GM12875 (cell line): ENCODE results near the gene TREM2.
"Not testable (repeated sequence)": the region's sequence is repeated elsewhere in the genome, so short reads cannot be mapped to it uniquely, and the experiment has no call there.

Experiments
- H3K4me3 ChIP-seq: one replicate; pipeline ENCODE4 v1.5.1; 2011; ENCODE audit warnings: low read depth, low read length, control low read depth
- TF ChIP-seq, protein P1 (sequence below): IDR thresholded peaks from 2 replicates; pipeline ENCODE4 v1.5.1; 2011; ENCODE audit warnings: low read depth, mild to moderate bottlenecking, control low read depth, inconsistent platforms, low read length, moderate library complexity, borderline replicate concordance; ENCODE audit not compliant: insufficient read depth

The TREM2 gene

DNA sequence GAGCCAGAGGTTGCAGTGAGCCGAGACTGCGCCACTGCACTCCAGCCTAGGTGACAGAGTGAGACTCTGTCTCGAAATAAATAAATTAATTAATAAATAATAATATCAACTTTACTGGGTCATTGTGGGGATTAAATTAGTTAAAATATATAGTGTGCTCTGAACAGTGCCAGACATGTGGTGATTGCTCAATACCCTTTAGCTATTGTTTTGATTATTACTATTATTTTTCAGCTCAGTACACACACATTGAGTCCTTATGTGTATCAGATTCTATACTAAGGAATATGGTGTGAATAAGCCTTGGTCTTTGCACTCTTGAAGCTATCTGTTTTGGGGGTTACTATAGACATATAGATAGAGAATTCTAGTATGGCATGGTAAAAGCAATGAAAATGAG lies 37.6 kb downstream of the TREM2 start:
- TF ChIP-seq, protein P1, sequence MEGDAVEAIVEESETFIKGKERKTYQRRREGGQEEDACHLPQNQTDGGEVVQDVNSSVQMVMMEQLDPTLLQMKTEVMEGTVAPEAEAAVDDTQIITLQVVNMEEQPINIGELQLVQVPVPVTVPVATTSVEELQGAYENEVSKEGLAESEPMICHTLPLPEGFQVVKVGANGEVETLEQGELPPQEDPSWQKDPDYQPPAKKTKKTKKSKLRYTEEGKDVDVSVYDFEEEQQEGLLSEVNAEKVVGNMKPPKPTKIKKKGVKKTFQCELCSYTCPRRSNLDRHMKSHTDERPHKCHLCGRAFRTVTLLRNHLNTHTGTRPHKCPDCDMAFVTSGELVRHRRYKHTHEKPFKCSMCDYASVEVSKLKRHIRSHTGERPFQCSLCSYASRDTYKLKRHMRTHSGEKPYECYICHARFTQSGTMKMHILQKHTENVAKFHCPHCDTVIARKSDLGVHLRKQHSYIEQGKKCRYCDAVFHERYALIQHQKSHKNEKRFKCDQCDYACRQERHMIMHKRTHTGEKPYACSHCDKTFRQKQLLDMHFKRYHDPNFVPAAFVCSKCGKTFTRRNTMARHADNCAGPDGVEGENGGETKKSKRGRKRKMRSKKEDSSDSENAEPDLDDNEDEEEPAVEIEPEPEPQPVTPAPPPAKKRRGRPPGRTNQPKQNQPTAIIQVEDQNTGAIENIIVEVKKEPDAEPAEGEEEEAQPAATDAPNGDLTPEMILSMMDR: no peak
- no peak overlapping the region for H3K4me3 ChIP-seq

GRCh38 chr6:41122918-41123317 lies 40.0 kb downstream of the TREM2 start:
- TF ChIP-seq, protein P1: no peak
- no peak overlapping the region for H3K4me3 ChIP-seq

DNA sequence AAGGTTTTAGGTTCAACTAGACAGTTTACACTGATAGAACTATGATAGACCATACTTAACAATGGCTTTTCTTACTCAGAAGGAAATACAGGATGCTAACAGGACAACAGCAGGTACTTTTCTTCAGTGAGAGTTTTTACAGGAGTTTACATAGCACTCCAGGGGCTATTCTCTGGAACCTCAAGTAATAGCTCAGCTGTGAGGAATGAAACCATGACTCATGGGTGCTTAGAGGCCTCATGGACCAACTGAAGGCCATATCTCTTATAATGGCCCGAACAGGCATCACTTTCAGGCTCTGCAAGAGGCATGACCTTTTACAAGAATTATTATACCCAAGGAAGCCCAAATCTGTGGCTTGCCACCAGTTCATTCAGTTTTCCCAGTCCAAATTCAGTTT lies 40.5 kb downstream of the TREM2 start:
- H3K4me3 ChIP-seq: no peak overlapping the region
- TF ChIP-seq, protein P1: no peak

- TF ChIP-seq, protein P1: no peak
- no peak overlapping the region for H3K4me3 ChIP-seq
Observed at GRCh38 chr6:41120058-41120457, 42.9 kb downstream of the TREM2 start.

GRCh38 chr6:41119508-41119907 lies 43.4 kb downstream of the TREM2 start:
- TF ChIP-seq, protein P1: no peak
- no peak overlapping the region for H3K4me3 ChIP-seq

- H3K4me3 ChIP-seq: not testable (repeated sequence)
Observed at GRCh38 chr6:41115027-41115426, 47.9 kb downstream of the TREM2 start.

DNA sequence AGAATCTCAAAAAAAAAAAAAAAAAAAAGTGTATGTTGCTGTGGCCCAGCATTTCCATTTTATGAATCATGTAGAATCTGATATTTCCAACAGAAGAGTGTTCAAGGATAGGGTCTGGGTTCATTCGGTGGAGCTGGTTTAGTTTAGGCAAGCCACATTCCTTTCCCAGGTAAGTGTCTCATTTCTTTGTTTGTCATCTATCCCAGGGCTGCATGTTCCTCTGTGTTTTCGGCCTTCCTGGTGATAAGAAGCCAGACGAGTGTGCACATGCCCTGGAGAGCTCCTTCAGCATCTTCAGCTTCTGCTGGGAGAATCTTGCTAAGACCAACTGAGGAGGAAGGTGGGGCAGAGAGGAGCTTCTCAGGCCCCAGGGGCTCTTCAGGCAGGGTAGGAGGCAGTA lies 51.9 kb downstream of the TREM2 start:
- H3K4me3 ChIP-seq: no peak overlapping the region
- TF ChIP-seq, protein P1: no peak
